Suprapubic skin (tissue), 3 donors: Measurements from ENCODE around the gene EIF4G3.
A peak's percentile ranks its signal among the peaks of the same experiment; 100 is the strongest.

Experiments
- CTCF ChIP-seq, 2 donors: fragments of 200-600 bp in 1 of 2; fragments of 450-650 bp in 1 of 2; sonication (generic) in 1 of 2; IDR thresholded peaks; one replicate each; pipeline ENCODE4 v1.5.1; 2016 to 2019; ENCODE audit warnings: antibody characterized with exemption in 2 of 2, mild to moderate bottlenecking in 1 of 2, moderate library complexity in 1 of 2
- EP300 ChIP-seq: sonication (generic); formaldehyde crosslinking; IDR thresholded peaks from one replicate; pipeline ENCODE4 v1.6.1; 2017; ENCODE audit warnings: antibody characterized with exemption
- POLR2A ChIP-seq, 2 donors: fragments of 450-650 bp; IDR thresholded peaks; one replicate each; pipeline ENCODE4 v1.6.1; 2017; ENCODE audit warnings: antibody characterized with exemption in 2 of 2, mild to moderate bottlenecking in 2 of 2, moderate library complexity in 2 of 2

- TF ChIP-seq CTCF (IDR thresholded peaks at IDR 0.05) = peak; percentile 44 to 56
- TF ChIP-seq EP300 = no peak
- TF ChIP-seq POLR2A (IDR thresholded peaks at IDR 0.05) = no peak
These were observed 40.4 kb upstream of the EIF4G3 start for GRCh38 chr1:21216835-21217811.
